Ascending aorta (tissue), 2 donors: ENCODE data around the gene OR6K3. TPM values are rescaled to one million over a fixed set of nuclear protein-coding genes. Genes with fewer than 3 reads are reported as not detected.

Experiments
- DNase-seq, 2 donors: peaks; one replicate each; pipeline ENCODE4 v3.0.0-alpha.2; 2019; ENCODE audit warnings: low spot score in 2 of 2
- H3K27ac ChIP-seq, 2 donors: fragments of 200-600 bp; sonication (generic); one replicate each; pipeline ENCODE4 v1.5.1; 2016 to 2017; ENCODE audit warnings: mild to moderate bottlenecking in 1 of 2
- H3K27me3 ChIP-seq: fragments of 200-600 bp; sonication (generic); one replicate; pipeline ENCODE4 v1.5.1; 2017
- H3K36me3 ChIP-seq, 2 donors: fragments of 200-600 bp; sonication (generic); one replicate each; pipeline ENCODE4 v1.5.1; 2016
- H3K4me1 ChIP-seq, 2 donors: fragments of 200-600 bp; sonication (generic); one replicate each; pipeline ENCODE4 v1.5.1; 2016 to 2017; ENCODE audit warnings: mild to moderate bottlenecking in 1 of 2
- H3K4me3 ChIP-seq, 2 donors: fragments of 200-600 bp; sonication (generic); one replicate each; pipeline ENCODE4 v1.5.1; 2016 to 2017; ENCODE audit warnings: mild to moderate bottlenecking in 1 of 2
- H3K9me3 ChIP-seq, 2 donors: fragments of 200-600 bp; sonication (generic); one replicate each; pipeline ENCODE4 v1.5.1; 2016
- CTCF ChIP-seq, 3 experiments: fragments of 200-600 bp in 2 of 3; fragments of 450-650 bp in 1 of 3; sonication (generic) in 2 of 3; IDR thresholded peaks; one replicate each; pipeline ENCODE4 v1.5.1; 2016 to 2019; ENCODE audit warnings: antibody characterized with exemption in 3 of 3, mild to moderate bottlenecking in 1 of 3, moderate library complexity in 1 of 3
- intact Hi-C: fragments of 100-400 bp; cut with DNase I; formaldehyde crosslinking; loops from one replicate; pipeline ENCODE4 v1.15.1; 2023
- total RNA-seq: library from RNA; depleted of rRNA; stranded (reverse); fragments of >200 nt; gene quantifications from one replicate; pipeline ENCODE4 v1.1.0, GENCODE V29; 2016

The OR6K3 gene
- total RNA-seq, 1 donor from 2014 or later: not detected

- intact Hi-C loops: no loop called here
- TF ChIP-seq CTCF (IDR thresholded peaks at IDR 0.05): no peak
- H3K27ac ChIP-seq: no peak overlapping the region
Measured at GRCh38 chr1:158731707-158732106, 11.2 kb upstream of the OR6K3 start.

GRCh38 chr1:158730453-158730852, 9.9 kb upstream of the OR6K3 start:
- no peak for TF ChIP-seq CTCF (IDR thresholded peaks at IDR 0.05)
- no peak for DNase-seq
- Histone ChIP-seq H3K27me3 (no peaks in the 10 kb centered on the region), H3K4me1 (no peaks in the 10 kb centered on the region), H3K9me3 (no peaks in the 10 kb centered on the region), H3K36me3 (no peaks in the 10 kb centered on the region), H3K27ac (no peak overlapping the region), H3K4me3 (no peak overlapping the region)
- intact Hi-C loops: no loop called here

More at GRCh38 chr1:158731707-158732106, 11.2 kb upstream of the OR6K3 start:
- Histone ChIP-seq H3K27me3 (no peaks in the 10 kb centered on the region), H3K4me3 (no peak overlapping the region), H3K4me1 (no peaks in the 10 kb centered on the region), H3K9me3 (no peaks in the 10 kb centered on the region), H3K36me3 (no peaks in the 10 kb centered on the region)
- DNase-seq: no peak

GRCh38 chr1:158728510-158729225, 8.1 kb upstream of the OR6K3 start:
- H3K4me1 ChIP-seq: no peaks in the 10 kb centered on the region
- H3K27ac ChIP-seq: no peak overlapping the region
- H3K27me3 ChIP-seq: no peaks in the 10 kb centered on the region
- no peak for DNase-seq
- intact Hi-C loops: no loop called here
- H3K4me3 ChIP-seq: no peak overlapping the region
- no peaks in the 10 kb centered on the region for H3K36me3 ChIP-seq
- H3K9me3 ChIP-seq: no peaks in the 10 kb centered on the region
- TF ChIP-seq CTCF (IDR thresholded peaks at IDR 0.05): no peak

GRCh38 chr1:158724442-158724841, 3.9 kb upstream of the OR6K3 start:
- DNase-seq: no peak
- H3K4me1 ChIP-seq: no peaks in the 10 kb centered on the region
- TF ChIP-seq CTCF (IDR thresholded peaks at IDR 0.05): no peak
- no peaks in the 10 kb centered on the region for H3K9me3 ChIP-seq
- H3K27me3 ChIP-seq: no peaks in the 10 kb centered on the region
- H3K4me3 ChIP-seq: no peak overlapping the region
- no peak overlapping the region for H3K27ac ChIP-seq
- intact Hi-C loops: no loop called here
- no peaks in the 10 kb centered on the region for H3K36me3 ChIP-seq

GRCh38 chr1:158719664-158720063, 856 bp downstream of the OR6K3 start:
- Histone ChIP-seq H3K9me3 (no peaks in the 10 kb centered on the region), H3K4me3 (no peak overlapping the region), H3K27ac (no peak overlapping the region), H3K36me3 (no peaks in the 10 kb centered on the region), H3K27me3 (no peaks in the 10 kb centered on the region), H3K4me1 (no peaks in the 10 kb centered on the region)
- intact Hi-C loops: no loop called here
- TF ChIP-seq CTCF (IDR thresholded peaks at IDR 0.05): no peak
- no peak for DNase-seq

- no peak for DNase-seq
- no peak overlapping the region for H3K27ac ChIP-seq
- TF ChIP-seq CTCF (IDR thresholded peaks at IDR 0.05): no peak
- no peak overlapping the region for H3K4me3 ChIP-seq
- H3K4me1 ChIP-seq: no peaks in the 10 kb centered on the region
- intact Hi-C loops: no loop called here
- H3K36me3 ChIP-seq: no peaks in the 10 kb centered on the region
- H3K9me3 ChIP-seq: no peaks in the 10 kb centered on the region
- H3K27me3 ChIP-seq: no peaks in the 10 kb centered on the region
Measured at GRCh38 chr1:158717344-158717743, 3.2 kb downstream of the OR6K3 start.
